ENCODE measurements around the gene NPL.

The NPL gene

DNA sequence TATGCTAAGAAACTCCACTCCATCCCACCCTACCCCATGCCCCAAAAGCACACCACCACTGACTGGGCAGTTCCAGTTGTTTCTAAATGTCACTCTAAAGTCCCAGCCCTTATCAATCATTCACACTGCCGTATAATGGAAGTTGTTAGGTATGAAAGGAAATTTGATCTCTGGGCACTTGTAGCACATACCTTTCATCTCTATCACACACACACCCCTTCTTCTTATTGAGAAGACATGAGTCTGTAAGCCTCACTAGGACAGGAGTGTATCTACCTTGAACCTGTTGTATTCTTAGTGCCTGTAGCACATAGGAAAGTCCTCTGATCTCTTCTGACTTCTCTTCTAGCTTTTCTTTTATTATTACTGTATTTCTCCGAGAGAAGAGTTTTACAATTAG is 27.3 kb downstream of the NPL start:
- FAIRE-seq (no peak), DNase-seq (ENCODE audit: low spot score) (no peak)

DNA sequence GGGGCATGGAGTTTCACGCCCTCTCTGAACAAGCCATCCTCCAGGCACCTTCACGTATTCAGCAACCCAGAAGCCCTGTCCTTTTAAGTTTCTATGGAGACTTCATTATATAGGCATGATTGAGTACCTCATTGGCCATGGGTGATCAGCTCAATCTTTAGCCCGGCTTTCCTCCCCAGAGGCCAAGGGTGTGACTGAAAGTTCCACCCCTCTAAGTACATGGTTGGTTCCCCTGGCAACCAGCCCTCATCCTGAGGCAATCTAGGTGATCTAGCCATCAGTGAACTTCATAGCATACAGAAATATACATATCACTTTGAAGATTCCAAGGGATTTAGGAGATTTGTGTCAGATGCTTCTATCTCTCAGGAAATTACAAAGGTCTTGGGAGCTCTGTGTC is 28.2 kb downstream of the NPL start:
- DNase-seq (ENCODE audit: low spot score) = no peak
- no peak for FAIRE-seq

DNA sequence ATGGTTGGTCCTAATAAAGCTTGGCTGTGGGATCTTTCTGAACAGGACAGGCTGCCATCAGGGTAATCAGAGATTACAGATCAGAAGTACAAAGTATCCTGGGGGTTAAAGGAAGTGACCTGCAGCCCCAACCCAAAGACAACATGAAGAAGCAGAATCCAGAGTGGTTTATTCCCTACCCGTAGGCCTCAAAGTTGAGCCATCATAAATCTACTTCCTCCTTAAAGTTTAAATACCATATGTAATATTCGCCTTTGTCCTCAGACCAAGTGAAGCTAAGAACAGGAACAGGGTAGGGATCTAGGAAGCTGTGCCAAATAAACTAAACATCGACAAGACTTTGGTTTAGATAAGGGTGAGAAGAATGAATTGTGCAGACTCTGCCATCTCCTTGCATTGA is 33.6 kb downstream of the NPL start:
- DNase-seq (ENCODE audit: low spot score) (no peak), FAIRE-seq (no peak)

DNA sequence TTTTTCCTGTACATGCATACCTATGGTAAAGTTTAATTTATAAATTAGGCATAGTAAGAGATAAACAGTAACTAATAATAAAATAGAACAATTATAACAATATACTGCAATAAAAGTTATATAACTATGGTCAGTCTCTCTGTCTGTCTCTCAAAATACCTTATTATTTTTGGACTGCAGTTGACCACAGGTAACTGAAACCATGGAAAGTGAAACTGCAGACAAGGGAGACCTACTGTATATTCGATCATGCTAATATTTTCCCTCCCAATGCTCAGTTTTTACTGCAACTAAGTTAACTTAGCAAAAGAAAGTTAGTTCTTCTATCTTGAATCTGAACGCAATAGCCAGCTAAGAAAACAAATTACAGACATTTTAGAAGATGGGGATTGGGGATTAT is 37.3 kb downstream of the NPL start:
- no peak for FAIRE-seq
- DNase-seq (ENCODE audit: low spot score) = no peak

DNA sequence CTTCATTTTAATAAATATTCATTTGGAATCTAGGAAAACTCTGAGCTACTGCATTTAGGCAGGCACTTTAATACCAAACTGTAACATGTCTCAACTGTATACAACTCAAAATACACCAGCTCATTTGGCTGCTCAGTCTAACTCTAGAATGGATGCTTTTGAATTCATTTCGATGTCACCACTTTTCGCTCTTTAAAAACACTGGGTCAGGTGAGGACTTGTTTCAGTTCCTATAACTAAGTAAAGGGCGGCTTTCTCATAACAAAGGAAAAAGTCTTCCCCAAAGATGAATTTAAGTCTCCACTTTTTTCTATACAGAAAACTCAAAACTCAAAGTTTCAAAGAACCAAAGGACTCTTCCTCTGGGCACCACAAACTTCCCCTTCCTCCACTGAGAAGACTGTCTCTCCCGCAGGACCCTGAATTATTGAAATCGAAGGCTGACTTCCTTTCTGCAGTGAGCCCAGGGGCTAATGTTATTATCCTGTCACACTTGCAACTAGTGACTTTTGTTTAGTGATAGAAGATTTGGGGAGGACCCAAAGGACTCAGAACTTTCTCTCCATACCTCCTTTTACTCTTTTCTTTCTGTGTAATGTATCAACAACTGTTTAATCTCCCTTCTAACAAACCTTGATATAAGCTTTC is 39.8 kb downstream of the NPL start:
- DNase-seq (ENCODE audit: low spot score) = no peak
- FAIRE-seq = no peak

DNA sequence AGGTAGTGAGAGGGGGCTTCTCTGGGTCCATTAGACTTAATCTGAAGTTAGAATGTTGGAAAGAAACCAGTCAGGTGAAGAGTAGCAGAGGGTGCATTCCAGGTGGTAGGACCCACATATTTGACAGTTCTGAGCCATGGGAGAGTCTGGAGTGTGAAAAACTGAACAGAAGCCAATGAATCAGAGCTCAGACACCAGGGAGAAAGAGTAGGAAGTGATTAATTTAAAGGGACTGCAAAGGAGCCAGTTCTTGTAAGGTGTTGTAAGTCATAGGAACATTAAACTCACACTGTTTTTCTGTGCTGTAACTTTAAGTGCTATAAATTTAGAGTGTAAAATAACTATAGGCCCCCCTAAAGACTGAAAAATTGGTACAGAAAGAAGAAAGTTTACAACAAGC is 43.7 kb downstream of the NPL start:
- DNase-seq (ENCODE audit: low spot score) (no peak), FAIRE-seq (no peak)

DNA sequence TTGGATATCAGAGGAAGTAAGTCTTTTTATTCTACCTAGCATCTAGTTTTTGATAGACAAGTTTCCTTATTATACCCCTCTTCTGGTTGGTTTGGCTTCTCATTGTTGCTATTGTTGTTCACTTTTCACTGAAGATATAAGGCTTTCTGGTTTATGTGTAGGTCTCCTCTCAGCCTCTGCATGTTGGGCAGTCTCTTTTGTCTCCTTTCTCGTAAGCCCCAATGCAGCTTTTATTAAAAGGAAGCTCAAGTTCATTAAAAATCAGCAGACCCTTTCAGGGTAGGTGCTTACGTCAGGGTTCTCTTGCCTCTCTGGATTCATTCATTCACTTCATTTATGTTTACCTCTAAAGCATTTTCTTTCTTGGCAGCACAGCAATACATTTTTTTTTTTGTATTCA is 44.8 kb downstream of the NPL start:
- DNase-seq (ENCODE audit: low spot score) (no peak), FAIRE-seq (no peak)

DNA sequence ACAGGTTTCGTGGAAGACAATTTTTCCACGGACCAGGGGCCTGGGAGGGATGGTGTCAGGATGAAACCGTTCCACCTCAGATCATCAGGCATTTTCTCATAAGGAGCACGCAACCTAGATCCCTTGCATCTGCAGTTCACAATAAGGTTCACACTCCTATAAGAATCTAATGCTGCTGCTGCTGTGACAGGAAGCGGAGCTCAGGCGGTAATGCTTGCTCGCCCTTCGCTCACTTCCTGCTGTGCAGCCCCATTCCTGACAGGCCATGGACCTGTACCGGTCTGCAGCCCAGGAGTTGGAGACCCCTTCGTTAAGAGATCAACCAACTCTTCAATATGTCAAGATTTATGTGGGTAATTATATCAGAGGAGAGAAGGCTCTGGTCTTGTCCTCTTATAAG is 46.2 kb downstream of the NPL start:
- DNase-seq (ENCODE audit: low spot score) (no peak), FAIRE-seq (no peak)

DNA sequence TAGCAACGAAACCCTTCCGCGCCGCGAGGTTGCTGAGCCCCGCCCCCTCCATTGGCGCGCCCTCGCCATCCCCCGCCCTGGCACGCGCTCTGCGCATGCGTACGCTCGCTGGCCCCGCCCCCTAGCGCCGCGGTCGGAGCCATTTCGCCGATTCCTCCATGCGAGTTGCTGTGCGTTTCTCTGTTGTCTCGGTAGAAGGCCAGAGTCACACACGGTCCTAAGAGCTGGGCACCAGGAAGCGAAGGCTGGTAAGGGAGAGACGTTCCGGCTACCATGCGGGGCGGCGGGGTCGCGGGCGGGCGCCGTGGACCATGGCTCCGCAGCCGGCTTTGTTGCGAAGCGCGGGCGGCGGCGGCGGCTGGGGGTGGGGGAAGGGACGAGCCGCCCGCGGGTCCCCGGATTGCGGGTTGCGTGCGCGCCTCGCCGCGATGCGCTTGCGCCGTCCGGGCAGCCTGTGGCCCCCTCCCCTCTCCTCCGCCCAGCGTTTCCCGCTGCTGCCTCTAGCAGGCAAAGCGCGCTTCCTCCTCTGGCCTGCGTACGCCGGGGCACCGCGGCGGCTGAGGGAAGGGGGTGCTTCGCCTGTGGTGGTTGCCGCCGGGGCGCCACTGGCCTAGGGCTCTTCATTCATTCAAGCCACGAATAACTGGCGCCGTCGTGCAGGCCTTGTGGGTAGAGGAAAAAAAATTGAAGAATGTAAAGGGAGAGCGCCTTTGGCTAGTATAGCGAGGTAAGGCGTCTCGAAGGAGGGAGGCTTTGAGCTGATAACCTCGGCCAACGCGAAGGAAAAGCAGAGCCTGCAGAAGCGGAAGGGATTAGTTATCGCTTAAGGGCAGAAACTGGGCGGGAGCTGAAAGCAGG is 49.9 kb downstream of the NPL start, which contains the start of gene DHX9:
TSS of gene DHX9 (plus strand) at position 139 of the 858 bp plus-strand sequence. CDS start 3,220 bp downstream, outside the sequence.
- DNase-seq (ENCODE audit: low spot score) = peak; percentile 98
- peak; percentile 74 for FAIRE-seq

DNA sequence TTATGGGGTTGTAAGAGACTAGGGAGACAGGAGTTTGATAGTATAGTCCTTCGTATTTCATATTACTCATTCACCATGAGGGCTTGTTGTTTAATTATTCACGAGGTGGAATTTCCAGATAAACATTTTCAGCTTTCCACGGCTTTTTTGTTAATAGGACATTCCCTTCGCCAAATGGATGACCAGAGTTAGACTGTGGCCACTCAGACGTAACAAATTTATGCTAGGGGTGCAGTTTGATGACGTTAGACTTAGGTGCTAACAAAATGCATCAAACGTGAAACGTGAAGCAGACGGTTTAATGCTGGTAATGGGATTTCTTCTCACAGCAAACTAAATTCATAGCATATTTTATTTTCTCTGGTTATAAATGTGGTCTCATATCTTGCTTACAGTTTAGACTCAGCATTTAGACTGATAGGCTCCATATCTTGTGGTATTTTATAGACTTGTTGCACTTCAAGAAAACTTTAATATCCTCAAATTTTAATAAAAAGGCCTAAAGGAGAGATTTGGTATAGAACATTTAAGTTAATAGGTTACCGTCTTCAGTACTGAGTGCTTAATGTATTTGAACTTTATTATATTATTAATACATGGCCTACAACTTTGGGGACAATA is 51.9 kb downstream of the NPL start:
- no peak for FAIRE-seq
- DNase-seq (ENCODE audit: low spot score) = peak; percentile 6

DNA sequence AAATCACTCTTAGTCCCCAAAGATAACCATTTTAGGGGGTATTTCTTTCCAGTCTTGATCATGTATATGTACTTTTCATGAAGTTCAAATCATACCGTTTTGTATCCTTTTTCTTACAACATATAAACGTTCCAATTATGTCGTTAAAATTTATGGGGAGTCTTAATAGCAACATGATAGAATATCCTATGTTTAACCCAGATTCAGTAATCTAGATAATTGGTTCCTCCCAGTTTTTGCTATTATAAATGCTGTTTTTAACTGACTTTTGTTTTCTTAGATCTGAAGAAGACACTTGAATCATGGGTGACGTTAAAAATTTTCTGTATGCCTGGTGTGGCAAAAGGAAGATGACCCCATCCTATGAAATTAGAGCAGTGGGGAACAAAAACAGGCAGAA is 52.7 kb downstream of the NPL start:
- FAIRE-seq = no peak

DNA sequence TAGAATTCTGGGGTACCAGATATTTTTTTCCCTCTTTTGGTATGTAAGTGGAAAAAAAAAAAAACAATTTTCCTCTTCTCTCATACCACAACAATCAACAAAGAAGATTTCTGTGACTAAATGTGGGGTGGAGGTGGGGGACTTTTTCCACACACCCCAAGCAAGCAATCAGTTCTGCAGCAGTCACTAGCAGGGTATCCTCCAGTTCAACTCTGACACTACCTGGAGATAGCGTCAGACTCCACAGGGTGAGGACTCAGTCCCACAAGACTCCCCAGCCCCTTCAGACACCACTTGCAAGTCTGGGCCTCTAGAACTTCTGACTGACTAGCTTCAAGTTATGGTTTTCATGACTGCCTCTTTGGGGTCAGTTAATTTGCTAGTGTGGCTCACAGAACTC is 55.8 kb downstream of the NPL start:
- no peak for FAIRE-seq
- no peak for DNase-seq (ENCODE audit: low spot score)

More for the DNA sequence above, 52.7 kb downstream of the NPL start:
- no peak for DNase-seq (ENCODE audit: low spot score)

DNA sequence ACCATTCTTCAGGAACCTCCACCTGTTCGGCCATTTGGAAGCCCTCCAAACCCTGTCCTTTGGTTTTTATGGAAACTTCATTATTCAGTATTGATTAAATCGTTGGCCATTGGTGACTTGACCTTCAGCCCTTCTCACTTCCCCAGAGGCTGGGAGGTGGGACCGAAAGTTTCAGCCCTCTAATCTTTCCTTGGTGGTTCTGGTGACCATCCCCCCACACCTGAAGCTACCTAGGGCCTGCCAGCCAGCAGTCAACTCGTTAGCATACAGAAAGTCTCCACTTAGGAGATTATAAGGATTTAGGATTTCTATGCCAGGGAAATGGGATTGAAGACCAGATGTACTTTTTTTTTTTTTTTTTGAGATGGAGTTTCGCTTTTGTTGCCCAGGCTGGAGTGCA is 56.3 kb downstream of the NPL start:
- FAIRE-seq (no peak), DNase-seq (ENCODE audit: low spot score) (no peak)

DNA sequence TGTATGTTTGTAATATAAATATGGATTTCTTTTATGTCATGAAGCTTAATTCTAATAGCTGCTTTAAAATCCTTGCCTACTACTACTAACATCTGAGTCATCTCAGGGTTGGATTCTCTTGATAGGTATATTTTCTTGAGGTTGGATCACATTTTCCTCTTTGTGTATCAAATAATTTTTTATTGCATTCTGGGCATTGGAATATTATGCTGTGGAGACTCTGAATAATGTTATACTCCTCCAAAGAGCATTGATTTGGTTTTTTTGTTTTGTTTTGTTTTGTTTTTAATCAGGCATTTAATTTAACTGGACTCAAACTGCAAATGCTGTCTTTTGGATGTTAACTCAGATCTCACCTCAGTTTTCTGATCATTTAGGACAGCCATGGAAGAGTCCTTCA is 57.5 kb downstream of the NPL start:
- DNase-seq (ENCODE audit: low spot score) = no peak
- no peak for FAIRE-seq

DNA sequence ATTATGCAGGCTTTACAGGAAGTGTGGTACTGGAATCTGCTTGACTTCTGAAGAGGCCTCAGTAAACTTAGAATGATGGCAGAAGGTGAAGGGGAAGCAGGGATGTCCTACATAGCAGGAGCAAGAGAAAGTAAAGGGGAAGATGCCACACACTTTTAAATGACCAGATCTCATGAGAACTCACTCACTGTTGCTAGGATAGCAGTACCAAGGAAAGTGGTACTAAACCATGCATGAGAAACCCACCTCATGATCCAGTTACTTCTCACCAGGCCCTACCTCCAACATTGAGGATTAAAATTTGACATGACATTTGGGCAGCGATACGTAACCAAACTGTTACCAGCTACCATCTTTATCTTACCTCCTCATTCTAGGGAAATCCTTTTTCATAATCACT is 59.2 kb downstream of the NPL start:
- DNase-seq (ENCODE audit: low spot score) (no peak), FAIRE-seq (no peak)

DNA sequence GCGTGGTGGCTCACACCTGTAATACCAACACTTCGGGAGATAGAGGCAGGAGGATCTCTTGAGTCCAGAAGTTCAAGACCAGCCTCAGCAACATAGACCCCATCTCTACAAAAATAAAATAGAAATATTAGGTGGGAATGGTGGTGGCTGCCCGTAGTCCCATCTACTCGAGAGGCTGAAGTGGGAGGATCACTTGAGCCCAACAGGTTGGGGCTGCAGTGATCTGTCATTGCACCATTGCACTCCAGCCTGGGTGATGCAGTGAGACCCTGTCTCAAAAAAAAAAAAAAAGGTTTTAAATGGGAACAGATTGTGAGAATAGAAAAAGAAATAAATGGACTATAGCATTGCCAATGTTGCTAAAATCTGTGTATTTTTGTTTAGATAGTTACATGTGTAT is 60.7 kb downstream of the NPL start:
- FAIRE-seq (no peak), DNase-seq (ENCODE audit: low spot score) (no peak)

DNA sequence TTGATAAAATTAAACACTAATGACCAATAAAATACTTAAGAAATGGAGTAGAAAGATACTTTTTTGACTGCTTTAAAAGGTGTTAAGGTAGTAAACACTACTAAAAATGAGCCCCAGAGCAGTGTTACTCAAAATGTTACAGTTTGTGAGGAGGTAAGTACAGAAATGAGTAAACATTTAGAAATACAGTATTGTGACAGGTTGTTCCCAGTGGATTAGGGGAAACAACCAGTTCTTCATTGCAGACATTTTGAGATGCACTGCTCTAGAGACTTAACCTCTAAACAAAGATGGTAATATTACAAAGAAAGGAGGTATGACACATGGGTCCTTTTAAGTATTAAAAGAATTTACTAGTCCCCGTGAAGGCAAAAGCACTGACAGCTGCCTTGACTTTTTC is 62.3 kb downstream of the NPL start:
- FAIRE-seq = no peak
- no peak for DNase-seq (ENCODE audit: low spot score)

DNA sequence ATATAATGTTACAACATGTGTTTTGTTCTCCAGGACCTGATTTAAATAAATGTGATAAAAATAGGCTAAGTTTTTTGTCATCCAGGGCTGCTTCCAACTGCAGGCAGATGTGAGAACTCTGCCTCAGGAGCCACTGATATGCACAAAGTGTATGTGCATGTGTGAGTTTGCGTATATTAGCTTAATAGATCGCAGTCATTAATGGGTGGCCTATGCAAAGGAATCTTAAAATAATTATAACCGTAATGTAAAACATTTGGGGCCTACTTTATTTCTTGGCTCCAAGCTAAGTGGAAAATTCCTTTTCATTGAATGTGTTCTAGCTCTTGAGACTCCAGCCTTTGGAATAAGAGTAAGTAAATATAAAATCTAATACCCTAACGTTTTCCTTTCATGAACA is 66.3 kb downstream of the NPL start:
- DNase-seq (ENCODE audit: low spot score) = no peak
- FAIRE-seq = no peak

DNA sequence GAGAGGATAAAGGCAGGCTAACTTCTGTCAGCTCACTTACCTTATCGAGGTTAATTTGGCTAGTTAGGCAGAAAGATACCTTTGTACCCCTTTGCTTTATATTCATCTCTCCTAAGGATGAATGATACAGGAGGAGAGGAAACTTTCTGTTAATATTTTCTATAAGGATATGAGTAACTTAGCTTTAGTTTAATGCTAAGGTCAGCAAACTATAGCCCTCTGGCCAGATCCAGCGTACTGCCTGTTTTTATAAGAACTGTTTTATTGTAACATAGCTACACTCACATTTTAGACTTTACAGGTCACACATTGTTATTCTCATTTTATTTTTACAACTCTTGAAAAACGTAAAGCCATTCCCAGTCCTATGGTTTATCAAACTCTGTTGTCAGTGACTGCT is 67.6 kb downstream of the NPL start:
- DNase-seq (ENCODE audit: low spot score) (no peak), FAIRE-seq (no peak)

DNA sequence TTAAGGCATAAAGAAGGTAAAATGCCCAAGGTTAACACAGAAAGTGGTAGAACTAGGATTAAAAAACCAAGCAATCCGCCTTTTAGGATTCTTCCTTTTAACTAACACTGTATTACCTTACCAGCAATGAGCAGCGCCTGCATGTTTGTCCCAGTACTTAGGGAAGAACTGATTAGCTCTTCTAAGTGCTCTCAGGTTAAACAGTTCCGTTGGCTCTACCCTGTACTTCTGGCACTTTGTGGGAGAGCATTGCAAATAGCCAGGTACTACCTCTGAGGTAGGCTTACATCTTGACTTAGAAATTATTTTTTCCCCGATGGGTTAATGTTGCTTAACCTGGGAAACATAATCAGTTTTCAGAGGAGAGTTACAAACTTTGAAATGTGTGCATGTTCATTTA is 71.1 kb downstream of the NPL start:
- FAIRE-seq (no peak), DNase-seq (ENCODE audit: low spot score) (no peak)

DNA sequence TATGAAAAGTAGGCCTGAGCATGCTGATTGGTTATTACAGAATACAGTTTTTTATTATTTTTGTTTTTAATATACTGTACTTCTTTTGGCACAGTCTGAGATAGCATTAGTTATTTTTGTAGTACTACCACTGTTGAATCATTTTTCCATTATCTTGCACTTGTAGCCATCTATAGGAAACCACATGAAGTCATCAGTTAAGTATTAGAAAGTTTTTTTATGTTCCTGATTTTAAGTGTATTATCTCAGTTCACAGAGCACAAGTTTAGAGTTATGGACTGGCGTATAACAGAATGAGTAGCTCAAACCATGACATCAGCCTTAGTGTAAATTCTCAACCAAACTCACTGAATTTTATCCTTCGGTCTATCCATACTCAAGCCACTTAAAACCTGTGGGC is 72.4 kb downstream of the NPL start:
- DNase-seq (ENCODE audit: low spot score) (no peak), FAIRE-seq (no peak)

DNA sequence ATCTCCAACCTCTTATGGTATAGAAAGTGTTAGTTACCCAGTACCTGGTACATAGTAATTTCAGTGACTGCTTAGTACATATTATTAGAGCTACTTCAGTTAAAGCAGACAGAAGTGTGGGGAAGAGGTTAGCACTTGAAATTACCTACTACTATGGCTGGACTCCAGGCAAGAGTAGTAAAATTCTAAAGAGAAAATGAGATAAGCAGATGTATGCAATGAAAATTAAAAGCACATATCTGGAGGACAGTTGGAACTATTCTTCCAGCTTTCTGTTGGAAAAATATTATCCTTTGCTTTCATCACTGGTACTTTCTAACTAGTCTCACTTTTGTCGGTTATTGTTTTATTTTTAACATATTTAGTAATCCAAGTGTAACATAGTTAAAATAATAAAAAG is 73.3 kb downstream of the NPL start:
- no peak for FAIRE-seq
- no peak for DNase-seq (ENCODE audit: low spot score)

DNA sequence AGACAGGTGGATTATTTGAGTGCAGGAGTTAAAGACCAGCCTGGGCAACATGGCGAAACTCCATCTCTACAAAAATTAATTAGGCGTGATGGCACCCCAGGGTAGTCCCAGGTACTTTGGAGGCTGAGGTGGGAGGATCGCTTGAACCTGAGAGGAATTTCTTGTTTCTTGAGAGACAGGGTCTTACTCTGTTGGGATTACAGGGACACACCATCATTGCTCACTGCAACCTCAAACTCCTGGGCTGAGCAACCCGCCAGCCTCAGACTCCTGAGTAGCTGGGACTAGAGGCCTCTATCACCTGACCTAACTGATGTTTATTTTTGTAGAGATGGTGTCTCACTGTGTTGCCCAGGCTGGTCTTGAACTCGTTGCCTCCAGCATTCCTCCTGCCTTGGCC is 74.4 kb downstream of the NPL start:
- DNase-seq (ENCODE audit: low spot score) = no peak
- no peak for FAIRE-seq

All from urothelium cell line (cell line).